Measurements from ENCODE around the gene GNB1L.

The GNB1L gene

GRCh38 chr22:19772673-19773469 lies 81.8 kb downstream of the GNB1L start:
- no peak for DNase-seq

GRCh38 chr22:19772422-19772672 lies 82.3 kb downstream of the GNB1L start:
- DNase-seq, result no peak

- DNase-seq, result no peak
Observed at GRCh38 chr22:19770349-19771220, 84.1 kb downstream of the GNB1L start.

GRCh38 chr22:19769393-19769715 lies 85.3 kb downstream of the GNB1L start:
- no peak for DNase-seq

GRCh38 chr22:19767427-19768341 lies 87.0 kb downstream of the GNB1L start:
- DNase-seq, result no peak

- peak; percentile 62 for DNase-seq
Observed at GRCh38 chr22:19766511-19767426, 87.9 kb downstream of the GNB1L start.

GRCh38 chr22:19766240-19766510 lies 88.5 kb downstream of the GNB1L start:
- DNase-seq, result no peak

GRCh38 chr22:19765477-19766239 lies 89.0 kb downstream of the GNB1L start:
- peak; percentile 42 for DNase-seq

GRCh38 chr22:19764636-19765476 lies 89.8 kb downstream of the GNB1L start:
- no peak for DNase-seq

- no peak for DNase-seq
Observed at GRCh38 chr22:19764299-19764593, 90.4 kb downstream of the GNB1L start.

GRCh38 chr22:19763458-19764298 lies 91.0 kb downstream of the GNB1L start:
- DNase-seq, result no peak

GRCh38 chr22:19762568-19763457 lies 91.9 kb downstream of the GNB1L start:
- no peak for DNase-seq

- DNase-seq, result no peak
Observed at GRCh38 chr22:19761725-19762567, 92.7 kb downstream of the GNB1L start.

GRCh38 chr22:19760951-19761724 lies 93.5 kb downstream of the GNB1L start:
- DNase-seq, result no peak

- no peak for DNase-seq
Observed at GRCh38 chr22:19760058-19760950, 94.4 kb downstream of the GNB1L start, which contains the start of gene TBX1. TBX1 (plus strand) TSS chr22:19760778; CDS start chr22:19760844, 66 bp downstream.
